Measurements from ENCODE around the gene TCF7L2.
"Not testable (repeated sequence)": the region's sequence is repeated elsewhere in the genome, so short reads cannot be mapped to it uniquely, and the experiment has no call there.

TCF7L2 gene

GRCh38 chr10:113047963-113048781 lies 98.1 kb downstream of the TCF7L2 start:
- no peak for DNase-seq

- DNase-seq: no peak
These were observed 99.8 kb downstream of the TCF7L2 start for GRCh38 chr10:113049881-113050280.

- no peak for DNase-seq
These were observed 102.2 kb downstream of the TCF7L2 start for GRCh38 chr10:113052076-113052830.

GRCh38 chr10:113053091-113053490 lies 103.0 kb downstream of the TCF7L2 start:
- DNase-seq: no peak

GRCh38 chr10:113053881-113054280 lies 103.8 kb downstream of the TCF7L2 start:
- no peak for DNase-seq

- no peak for DNase-seq
These were observed 105.4 kb downstream of the TCF7L2 start for GRCh38 chr10:113055458-113055857.

GRCh38 chr10:113056030-113056429 lies 106.0 kb downstream of the TCF7L2 start:
- no peak for DNase-seq

GRCh38 chr10:113056441-113057021 lies 106.5 kb downstream of the TCF7L2 start:
- no peak for DNase-seq

- no peak for DNase-seq
These were observed 108.0 kb downstream of the TCF7L2 start for GRCh38 chr10:113057948-113058522.

GRCh38 chr10:113058523-113059370 lies 108.7 kb downstream of the TCF7L2 start:
- DNase-seq: no peak

- DNase-seq: no peak
These were observed 109.3 kb downstream of the TCF7L2 start for GRCh38 chr10:113059371-113059780.

GRCh38 chr10:113060201-113061053 lies 110.4 kb downstream of the TCF7L2 start:
- DNase-seq: no peak

- no peak for DNase-seq
These were observed 111.0 kb downstream of the TCF7L2 start for GRCh38 chr10:113061054-113061430.

GRCh38 chr10:113061557-113061956 lies 111.5 kb downstream of the TCF7L2 start:
- DNase-seq: no peak

GRCh38 chr10:113063043-113063967 lies 113.3 kb downstream of the TCF7L2 start:
- DNase-seq: no peak

GRCh38 chr10:113064039-113064438 lies 114.0 kb downstream of the TCF7L2 start:
- no peak for DNase-seq

- DNase-seq: not testable (repeated sequence)
These were observed 116.1 kb downstream of the TCF7L2 start for GRCh38 chr10:113066120-113066519.

- DNase-seq: no peak
These were observed 116.7 kb downstream of the TCF7L2 start for GRCh38 chr10:113066561-113067312.

- no peak for DNase-seq
These were observed 117.5 kb downstream of the TCF7L2 start for GRCh38 chr10:113067501-113067900.
